Breast epithelium (tissue), 3 donors: ENCODE data around the gene PPP1R36.

Experiments
- CTCF ChIP-seq, 3 donors: fragments of 450-650 bp; IDR thresholded peaks; one replicate each; pipeline ENCODE4 v1.5.1; 2016 to 2017; ENCODE audit warnings: antibody characterized with exemption in 3 of 3, mild to moderate bottlenecking in 3 of 3, moderate library complexity in 3 of 3
- POLR2AphosphoS5 ChIP-seq, 3 donors: sonication (generic); formaldehyde crosslinking; IDR thresholded peaks; one replicate each; pipeline ENCODE4 v1.6.1; 2017; ENCODE audit warnings: antibody characterized with exemption in 3 of 3

GRCh38 chr14:64604001-64604400 lies 54.2 kb downstream of the PPP1R36 start:
- TF ChIP-seq CTCF (IDR thresholded peaks at IDR 0.05) (no peak), POLR2AphosphoS5 (IDR thresholded peaks at IDR 0.05) (no peak)
